HG03025 (cell line): ENCODE measurements around the gene FKTN.

ENCODE experiments used
- ATAC-seq: cut with Tn5 transposase; IDR thresholded peaks from one replicate; pipeline ENCODE4 v1.9.1; 2021; ENCODE audit warnings: mild to moderate bottlenecking, moderate library complexity; ENCODE audit not compliant: unreplicated experiment, low FRiP score

Gene FKTN

DNA sequence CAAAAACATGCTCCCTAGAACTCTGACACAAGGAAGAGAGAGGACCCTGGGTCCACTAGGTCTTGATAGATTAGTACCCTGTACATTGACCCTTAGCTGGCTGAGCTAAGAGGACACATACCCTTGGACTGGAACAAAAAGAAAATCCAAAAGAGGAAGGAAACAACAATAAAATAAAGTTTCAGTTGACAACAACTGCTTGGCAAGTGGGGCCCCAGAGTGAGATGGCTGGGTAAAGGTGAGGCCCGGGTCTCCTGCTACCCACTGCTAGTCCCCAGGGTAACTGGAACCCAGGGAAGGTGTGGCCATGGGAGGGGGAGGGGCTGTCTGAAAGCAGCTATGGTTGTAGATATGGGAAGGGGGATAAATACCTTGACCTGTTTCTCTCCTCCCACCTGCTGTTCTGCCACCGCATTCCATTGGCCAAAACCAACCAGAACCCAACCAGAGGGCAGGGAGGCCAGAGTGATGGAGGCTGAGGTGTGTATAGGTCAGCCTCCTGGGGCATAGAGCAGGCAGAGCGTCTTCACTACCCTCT, 116.0 kb downstream of the FKTN start:
- no peak for ATAC-seq

DNA sequence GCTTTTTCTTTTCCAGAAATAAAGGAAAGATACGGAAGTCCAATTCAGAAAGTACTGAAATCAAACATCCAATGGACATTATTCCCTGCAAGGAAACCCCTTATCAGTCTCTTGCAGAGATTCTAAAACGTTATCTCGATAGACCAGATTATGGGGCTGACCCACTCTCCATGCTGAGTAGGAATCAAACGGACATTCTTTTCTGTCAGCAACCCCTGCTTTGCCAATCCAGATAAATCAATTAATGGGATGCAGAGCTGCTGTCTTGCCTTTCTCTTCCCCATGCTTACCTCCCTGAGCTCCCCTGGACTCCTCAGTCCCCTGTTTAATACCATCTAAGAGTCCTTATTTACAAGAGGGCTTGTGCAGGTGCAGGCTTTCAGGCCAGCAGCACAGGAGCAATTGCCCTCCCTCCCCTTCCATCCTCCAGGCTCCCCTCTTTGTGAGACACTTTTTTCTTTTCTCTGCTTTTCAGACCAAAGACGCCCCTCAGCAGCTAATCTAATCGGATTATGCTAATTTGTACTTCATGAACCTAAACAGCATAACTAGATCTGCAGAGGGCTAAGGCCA, 118.5 kb downstream of the FKTN start:
- ATAC-seq: no peak

DNA sequence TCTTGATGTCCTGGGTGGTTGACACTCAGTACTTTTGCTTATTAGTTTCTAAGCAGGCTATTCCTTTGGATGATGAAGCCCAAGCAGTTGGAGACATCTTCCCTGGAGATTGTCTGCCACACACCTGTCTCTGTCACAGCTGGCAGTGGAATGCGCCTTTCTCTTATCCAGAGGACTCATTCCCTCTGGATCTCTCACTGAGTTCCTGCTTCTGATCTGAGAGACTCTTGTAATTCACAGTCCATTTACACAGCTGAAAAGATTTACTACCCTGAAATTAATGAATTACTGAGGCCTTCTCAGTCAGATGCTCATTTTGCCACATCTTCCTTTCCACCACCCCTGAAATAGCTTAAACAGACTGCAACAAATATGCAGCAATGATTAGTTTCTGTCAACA, 120.2 kb downstream of the FKTN start:
- no peak for ATAC-seq

GRCh38 chr9:105678781-105679180, 120.8 kb downstream of the FKTN start:
- no peak for ATAC-seq

DNA sequence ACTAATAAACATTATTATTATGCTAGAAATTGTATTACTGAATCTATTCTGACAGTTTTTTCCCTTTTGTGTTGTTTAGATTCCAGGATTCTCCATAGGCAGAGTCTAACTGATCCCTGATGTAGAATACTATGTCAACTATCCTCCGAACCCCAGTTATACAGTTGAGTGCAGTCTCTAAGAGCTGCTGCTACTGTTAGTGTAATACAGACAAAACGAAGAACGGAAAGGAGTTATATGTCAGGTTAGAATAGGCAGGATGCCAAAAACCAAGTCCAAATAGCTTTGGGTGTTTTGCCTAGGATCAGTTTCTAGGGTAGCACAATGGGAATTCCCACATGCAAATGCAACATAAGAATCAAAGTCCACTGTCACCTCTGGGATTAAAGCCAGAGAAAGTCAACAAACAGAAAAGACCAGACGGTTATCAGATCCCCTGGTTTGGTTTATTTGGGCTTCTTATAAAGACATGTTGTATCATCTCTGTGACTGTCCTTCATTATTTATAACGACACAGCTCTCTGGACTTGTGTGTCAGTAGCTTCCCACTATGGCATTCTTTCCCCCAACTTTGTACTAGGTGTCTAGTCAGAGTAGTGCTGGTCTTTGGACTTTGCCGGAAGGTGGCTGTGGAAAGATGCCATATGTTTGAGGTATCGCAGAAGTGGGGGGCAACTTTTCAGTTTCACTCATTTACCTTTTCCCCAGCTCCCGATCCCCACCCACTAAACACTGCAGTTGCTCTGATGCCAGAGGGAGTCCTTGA, 121.5 kb downstream of the FKTN start:
- no peak for ATAC-seq

DNA sequence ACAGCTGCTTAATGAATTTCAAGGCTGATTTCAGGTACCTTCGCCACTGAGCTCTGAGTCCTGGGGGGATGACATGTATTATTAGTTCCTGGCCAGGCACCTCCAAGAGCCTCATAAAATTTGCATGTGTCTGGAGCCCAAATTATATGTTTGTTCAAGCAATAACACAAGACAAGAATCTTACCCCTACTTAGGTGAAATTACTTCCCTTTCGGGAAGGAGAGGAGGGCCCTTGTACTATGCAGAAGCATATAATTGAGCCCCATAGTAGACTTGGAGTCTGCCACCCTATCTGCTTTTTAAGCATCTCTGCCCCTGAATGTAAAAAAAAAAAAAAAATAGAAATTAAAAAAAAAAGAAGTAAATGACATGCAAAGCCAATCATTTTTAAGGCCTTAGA, 123.4 kb downstream of the FKTN start:
- no peak for ATAC-seq

- ATAC-seq: no peak
These were observed 123.8 kb downstream of the FKTN start for GRCh38 chr9:105681724-105682123.

GRCh38 chr9:105683688-105684275, 125.9 kb downstream of the FKTN start:
- no peak for ATAC-seq

GRCh38 chr9:105686936-105687335, 129.0 kb downstream of the FKTN start:
- ATAC-seq: no peak
